ENCODE data around the gene C1orf167.
A peak's percentile ranks its signal among the peaks of the same experiment; 100 is the strongest.

Gene C1orf167

DNA sequence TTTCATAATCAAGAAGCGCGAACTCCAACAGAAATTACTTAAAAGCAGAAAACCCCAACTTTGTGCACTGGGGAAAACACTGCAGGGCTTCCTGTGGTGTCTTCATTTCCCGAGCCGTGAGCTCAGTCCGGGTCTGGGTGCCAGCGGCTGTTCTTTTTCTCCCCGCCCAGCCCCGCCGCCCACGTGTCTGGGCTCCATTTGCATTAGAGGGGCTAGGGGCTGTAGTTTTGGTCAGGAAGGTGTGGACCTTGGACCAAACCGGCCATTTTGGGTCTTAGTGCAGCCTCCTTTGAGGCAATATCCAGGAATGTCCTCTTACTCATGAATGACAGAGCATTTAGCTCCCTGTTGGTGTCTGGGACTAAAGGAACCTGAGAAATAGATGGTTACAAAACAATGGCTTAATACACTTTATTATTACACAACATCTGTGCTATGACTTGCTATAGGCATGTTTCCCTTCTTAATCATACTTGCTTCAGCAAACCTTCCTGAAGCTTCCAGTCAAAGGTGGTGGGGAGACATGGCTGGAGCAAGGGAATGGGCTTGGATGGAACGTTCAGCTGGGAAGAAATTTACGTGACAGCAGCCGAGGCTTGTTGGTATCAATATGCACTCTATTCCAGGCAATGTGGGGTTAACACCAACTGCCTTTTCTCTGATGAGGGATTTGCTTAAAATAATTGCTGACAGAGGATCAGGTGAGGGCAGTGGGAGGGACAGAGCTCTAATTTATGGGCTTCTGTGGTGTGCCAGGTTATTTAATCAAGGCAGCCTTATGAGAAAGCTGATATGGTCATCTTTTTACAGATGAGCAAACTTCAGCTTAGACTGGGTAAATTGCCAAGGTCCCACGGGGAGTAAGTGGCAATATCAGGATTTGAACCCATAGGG is 25.0 kb upstream of the C1orf167 start:
- DNase-seq (ENCODE audit: low read depth): peak; percentile 26

DNA sequence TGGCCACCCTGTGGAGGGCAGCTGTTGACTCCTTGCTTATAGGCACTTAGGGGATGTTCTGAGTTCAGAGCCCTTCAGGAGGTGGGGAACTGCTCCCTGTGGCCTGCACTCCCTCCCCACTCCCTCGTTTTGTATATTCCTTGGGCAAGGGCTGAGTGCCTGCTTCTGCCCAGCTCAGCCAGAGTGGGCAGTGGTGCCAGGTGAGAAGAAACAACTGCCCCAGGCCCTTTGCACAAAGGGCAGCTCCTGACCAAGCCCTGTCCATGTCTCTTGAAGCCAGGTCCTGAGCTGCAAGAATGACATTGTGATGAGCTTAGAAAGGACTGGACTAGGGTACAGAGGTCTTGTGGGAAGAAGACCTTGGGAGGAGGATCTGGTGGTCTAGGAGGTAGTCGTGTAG is 23.9 kb upstream of the C1orf167 start:
- DNase-seq (ENCODE audit: low read depth): no peak

DNA sequence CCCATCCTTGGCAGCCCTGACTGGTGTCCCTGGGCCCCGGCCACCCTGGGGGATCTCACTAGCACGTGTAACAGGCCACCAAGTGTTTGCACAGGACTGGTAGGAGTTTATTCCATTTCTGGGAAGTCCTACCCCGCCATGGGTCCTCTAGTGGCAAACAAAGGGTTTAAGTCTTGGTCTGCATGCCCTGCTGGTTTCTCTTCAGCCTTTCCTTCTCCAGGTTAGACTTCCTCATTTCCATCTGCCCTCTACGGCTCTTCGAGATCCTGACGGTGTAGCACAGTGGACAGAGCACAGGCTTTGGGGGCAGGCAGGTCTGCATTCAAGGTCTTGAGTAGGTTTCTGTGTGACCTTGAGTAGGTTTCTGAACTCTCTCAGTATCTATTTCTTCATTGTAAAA is 23.2 kb upstream of the C1orf167 start:
- DNase-seq (ENCODE audit: low read depth): no peak

DNA sequence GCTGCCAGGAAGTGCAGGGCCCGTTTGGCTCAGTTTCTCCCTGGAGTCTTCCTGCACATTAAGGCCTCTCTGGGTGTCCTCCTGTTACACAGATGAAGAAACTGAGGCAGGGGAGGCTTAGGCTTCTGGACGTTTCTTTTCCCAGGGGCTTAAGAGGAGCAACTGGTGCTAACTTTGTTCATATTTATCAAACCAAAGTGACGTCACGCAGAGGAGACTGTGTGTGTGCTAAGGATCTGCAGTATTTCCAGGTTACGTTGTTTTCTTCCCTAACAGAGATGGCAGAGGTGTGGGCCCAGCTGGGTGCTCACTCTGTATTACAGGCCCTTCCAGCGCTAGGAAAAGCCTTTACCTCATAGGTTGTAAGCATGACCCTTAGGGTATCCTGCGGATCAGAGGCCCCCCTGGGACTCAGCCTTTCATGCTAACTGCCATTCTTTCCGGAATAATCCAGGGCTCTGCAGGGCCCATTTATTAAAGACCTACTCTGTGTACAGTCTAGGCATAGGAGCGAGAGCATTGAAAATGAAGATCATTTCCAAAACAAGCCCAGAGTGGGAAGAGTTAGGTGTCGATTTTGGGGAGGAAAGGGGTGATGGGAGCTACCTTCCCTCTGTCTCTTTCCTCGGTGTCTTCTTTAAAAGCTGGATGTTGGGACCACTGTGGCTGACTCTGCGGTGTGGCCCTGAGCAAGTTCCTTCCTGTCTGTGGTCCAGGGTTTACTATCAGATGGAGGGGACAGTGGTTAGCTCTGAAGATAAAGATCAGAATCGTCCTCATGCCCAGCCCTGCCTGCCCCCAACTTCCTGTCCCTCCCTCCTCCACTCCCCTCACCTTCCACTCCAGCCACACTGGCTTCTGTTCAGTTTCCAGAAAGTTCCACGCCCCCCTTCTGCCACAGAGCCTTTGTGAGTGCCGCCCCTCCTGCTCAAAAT is 21.5 kb upstream of the C1orf167 start:
- DNase-seq (ENCODE audit: low read depth): no peak

DNA sequence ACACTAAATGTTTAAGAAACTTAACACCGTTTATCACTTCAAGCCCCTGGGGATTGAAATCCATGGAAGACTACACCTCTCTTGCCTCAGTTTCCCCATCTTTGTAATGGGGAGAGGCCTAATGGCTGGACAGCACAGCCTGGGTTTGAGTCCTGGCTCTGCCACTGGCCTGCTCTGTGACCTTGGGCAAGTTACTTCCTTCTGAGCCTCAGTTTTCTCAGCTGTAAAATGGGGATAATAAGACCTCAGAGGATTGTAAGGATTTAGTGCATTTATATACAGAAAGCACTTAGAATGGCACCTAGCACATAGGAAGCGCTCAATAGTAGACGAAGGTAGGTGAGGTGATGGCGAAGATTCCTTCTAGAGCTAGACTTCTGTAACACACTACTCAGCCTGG is 20.5 kb upstream of the C1orf167 start:
- no peak for DNase-seq (ENCODE audit: low read depth)

DNA sequence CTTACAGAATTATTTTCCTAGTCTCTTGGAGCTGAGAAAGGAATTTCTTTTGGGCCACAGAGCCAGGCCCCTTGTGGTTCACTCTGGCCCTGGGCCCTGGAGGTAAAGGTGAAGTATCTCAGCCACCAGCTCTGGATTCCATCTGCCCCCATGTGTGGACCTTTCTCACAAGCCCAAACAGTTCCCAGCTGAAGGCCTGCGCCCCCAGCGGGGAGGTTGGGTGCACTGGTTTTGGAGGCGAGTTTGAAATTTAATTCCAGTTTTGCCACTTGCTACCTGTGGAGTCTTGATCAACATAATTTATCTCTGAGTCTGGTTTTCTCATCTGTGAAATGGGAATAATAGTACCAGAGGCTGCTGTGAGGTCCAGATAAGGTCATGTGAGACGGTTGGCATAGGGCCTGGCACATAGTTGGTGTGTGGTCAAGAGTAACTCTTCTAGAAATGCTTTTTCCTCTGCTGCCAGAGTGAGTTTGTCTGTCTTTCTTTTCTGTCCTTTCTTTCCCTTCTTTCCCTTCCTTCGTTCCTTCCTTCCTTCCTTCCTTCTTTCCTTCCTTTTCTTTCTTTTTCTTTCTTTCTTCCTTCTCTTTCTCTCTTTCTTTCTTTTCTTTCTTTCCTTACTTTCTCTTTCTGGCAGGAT is 20.0 kb upstream of the C1orf167 start:
- DNase-seq (ENCODE audit: low read depth): no peak

DNA sequence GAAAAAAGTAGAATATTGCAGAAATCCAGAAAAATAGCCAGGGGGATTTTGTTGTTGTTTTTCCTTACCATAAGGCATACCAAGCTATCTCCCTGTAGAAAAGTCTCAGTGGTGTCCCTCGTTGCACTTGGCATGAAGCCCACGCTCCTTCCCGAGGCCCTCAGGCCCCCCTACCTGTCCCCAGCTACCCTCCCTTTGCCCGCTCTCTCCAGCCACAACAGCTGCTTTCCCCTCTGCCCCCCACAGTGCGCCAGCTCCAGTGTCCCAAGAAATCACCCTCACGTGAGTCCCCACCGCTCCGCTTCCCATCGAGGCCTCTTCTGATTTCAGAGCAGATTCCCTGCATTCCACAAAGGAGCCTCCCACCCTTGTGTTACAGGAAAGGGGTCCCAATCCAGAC is 17.7 kb upstream of the C1orf167 start:
- DNase-seq (ENCODE audit: low read depth): no peak

DNA sequence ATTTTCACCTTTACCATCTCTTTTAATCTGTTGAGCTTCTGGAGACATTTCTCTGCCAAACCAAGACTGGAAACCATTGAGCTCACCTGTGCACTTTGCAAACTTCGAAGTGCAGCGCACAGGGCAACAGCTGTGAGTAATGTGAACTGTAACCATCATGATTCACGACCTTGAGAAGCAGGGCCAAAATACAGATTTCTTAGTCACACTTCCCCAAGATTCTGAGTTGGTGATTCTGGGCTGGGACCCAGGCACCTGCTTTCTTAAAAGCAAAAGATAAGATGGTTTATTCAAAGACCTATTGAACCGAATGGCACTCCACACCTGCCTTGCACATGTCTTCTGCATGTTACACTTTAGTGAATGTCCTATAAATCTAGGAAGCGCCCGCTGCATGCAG is 15.9 kb upstream of the C1orf167 start:
- DNase-seq (ENCODE audit: low read depth): no peak

DNA sequence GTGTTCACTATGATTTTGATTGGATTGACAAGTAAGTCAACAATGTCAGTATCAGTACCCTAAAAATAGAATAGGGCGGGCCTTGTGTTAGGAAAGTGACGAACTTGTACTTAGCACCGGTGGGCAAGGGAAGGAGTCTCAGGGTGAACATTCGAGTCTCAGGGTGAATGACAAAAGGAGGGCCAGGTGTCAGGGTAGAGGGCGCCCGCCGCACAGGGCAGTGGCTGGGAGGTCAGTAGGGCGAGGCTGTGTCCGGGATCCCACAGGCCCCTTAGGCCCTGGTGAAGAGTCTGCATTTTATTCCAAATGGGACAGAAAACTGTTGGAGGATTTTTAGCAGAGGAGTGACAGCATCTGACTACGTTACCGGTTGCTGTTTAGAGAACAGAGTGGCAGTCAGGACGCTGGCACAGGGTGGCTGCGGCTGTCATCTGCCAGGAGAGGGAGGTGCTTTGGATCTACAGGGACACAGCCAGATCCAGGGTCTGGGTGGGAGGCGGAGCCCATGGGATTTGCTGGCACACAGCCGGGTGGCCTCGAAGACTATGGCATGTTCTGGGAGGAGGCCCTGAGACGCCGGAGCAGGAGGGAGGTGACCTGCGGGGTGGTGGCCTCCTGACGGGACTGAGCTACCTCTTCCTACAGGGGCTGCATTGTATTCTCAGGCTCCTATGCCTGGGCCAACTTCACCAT is 15.1 kb upstream of the C1orf167 start:
- no peak for DNase-seq (ENCODE audit: low read depth)

DNA sequence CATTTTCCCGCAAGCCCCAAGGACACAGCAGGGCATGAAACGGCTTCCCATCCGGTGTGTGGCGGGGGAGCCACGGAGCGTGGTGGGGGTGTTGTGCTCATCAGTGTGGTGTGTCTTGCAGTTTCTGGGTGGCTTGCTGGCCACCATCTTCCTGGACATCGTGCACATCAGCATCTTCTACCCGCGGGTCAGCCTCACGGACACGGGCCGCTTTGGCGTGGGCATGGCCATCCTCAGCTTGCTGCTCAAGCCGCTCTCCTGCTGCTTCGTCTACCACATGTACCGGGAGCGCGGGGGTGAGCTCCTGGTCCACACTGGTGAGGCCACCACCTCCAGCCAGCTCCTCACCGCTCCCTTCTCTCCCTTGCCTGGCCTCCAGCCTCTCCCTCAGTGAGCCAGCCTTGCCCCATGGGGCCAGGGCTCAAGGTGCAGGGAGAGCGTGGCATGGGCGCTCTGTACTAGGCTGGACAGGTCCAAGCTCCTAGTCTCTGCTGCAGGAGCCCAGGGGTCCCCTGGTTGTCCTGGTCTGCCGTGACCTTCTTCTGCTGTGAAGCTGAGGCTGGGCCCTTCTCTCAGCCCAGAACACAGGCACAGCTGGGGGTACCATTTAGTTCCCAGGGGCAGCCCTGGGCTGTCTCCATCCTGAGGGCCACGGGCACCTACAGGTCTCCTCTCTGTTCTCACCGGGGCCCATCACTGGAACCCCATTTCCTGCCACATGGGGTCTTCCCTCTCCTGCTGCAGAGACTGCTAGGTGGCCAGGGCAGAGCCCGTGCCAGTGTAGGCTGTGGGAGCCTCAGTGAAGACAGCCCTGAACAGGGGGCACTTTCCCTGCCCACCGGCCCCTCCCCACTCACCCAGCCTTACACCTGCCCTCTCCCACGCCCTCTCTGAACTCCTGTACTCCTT is 13.4 kb upstream of the C1orf167 start:
- no peak for DNase-seq (ENCODE audit: low read depth)

DNA sequence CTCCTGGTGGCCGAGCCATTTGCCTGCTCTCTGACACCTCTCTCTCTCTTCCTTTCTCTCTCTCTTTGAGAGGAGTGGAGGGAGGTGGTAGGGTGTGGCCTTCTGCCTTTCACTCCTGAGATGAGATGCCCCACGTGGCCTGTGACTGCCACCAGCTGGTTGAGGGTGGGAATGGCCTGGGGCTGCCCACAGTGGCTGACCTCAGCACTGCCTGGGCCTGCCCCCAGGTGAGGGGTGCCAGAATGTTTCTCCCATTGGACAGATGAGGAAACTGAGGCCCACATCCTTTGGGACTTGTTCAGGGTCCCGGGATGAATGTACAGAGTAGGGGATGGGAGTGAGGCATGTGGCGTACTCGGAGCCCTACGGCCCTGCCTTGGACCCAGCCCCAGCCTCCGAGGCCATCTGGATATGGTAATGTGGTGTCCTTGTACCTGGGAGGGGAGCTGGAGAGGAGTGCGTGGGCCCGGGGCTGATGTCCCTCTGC is 12.7 kb upstream of the C1orf167 start:
- DNase-seq (ENCODE audit: low read depth): no peak

DNA sequence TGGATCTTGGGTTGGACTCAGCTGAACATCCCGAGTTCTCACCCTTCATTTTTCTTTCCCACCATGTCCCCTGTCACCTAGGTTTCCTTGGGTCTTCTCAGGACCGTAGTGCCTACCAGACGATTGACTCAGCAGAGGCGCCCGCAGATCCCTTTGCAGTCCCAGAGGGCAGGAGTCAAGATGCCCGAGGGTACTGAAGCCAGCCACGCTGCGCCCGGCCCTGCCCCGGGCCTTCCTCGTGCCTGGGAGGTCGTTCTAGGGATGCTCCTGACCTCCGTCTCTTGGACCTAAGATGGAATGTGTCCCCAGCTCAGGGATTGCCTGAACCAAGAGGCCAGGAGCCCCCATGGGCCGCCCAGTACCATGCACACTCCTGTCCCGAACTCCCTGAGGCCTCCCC is 12.0 kb upstream of the C1orf167 start:
- no peak for DNase-seq (ENCODE audit: low read depth)

DNA sequence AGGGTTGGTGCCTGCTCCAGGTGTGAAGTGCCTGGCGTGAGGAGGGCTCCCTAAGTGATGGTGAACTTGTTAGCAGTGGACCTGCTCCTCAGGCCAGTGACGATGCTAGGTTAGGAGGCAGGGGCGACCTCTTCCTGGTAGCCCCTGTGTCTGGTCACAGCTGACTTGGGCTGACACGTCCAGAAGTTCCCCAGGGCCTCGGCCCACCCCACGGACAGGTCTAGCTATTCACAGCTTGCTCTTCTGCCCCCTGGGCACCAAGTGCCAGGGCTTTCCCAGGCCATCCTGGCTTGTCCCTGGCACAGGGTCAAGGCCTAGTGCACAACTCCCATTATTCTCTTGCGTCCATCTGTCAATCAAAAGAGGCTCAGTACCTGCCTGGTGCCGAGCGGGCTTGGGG is 10.9 kb upstream of the C1orf167 start:
- DNase-seq (ENCODE audit: low read depth): no peak

DNA sequence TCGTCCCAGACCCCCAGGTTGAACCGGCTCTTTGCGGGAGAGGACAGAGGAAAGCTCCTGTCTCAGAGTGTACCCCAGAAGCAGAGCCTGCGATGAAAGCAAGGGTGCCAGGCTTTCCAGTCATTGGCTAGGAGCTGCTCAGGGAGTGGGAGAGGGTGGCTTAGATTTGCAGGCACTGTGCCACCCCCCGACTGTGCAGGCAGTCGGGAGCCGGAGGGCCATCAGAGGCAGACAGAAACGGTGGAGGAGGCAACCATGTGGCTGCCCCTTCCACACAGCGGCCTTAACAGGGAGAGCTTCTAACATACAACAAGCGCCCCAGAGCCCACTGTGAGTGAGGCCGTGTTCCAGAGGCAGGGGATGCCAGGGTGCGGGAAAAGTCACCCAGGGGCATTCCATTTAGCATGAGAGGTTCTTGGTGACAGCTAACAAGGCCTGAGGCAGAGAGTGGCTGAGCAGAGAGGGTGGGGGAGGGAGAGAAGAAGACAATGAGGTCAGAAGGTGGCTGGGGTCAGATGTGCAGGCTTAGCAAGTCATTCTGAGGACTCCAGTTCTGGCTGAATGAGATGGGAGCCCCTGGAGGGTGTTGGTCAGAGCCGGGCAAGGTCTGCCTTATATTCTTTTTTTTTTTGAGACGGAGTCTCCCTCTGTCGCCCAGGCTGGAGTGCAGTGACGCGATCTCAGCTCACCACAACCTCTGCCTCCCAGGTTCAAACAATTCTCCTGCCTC is 9.5 kb upstream of the C1orf167 start:
- no peak for DNase-seq (ENCODE audit: low read depth)

DNA sequence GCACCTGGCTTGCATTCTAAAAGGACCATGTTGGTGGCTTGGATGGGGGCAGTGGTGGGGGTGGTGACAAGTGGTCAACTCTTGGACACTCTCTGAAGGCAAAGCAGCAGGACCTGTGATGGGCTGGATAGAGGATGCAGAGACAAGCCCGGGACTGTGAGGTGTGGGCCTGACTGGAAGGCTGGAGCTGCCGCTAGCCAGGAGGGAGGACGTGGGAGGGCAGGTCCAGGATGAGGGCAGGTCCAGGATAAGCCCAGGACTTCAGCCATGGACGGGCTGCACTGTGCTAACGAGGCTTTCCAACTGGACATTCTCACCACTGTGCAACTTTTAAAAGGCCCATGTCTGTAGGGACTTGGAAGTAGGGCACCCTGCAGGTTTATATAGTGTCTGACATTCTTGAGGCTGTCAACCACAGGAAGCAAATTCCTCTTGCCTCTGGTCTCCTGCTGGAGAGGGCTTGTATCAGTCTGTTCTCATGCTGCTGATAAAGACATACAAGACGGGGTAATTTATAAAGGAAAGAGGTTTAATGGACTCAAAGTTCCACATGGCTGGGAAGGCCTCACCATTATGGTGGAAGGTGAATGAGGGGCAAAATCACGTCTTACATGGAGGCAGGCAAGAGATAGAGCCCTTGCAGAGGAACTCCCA is 8.3 kb upstream of the C1orf167 start:
- no peak for DNase-seq (ENCODE audit: low read depth)

DNA sequence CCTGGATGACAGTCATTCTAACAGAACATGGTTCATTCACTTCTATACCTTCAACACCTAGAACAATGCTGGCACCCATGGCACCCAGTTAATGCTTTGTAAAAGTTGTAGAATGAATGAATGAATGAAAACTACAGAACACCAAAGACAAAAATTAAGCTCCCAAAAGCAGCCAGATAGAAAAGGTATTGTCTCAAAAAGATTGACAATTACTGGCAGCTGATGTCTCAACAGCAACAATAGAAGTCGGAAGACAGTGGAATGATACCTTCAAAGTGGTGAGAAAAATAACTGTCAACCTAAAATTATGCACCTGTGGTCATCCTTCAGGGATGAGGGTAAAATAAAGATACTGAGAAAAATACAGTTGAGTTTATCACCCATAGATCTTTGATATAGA is 4.9 kb upstream of the C1orf167 start:
- no peak for DNase-seq (ENCODE audit: low read depth)

DNA sequence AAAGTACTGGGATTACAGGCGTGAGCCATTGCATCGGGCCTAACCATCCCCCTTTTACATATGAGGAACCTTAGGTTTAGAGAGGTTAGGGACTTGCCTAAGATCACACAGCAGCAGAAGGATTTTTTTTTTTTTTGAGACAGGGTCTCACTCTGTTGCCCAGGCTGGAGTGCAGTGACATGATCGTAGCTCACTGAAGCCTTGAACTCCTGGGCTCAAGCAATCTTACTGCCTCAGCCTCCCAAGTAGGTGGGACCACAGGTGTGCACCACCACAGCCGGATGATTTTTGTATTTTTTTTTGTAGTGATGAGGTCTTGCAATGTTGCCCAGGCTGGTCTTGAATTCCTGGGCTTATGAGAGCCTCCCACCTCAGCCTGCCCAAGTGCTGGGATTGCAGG is 2.2 kb upstream of the C1orf167 start:
- DNase-seq (ENCODE audit: low read depth): no peak

DNA sequence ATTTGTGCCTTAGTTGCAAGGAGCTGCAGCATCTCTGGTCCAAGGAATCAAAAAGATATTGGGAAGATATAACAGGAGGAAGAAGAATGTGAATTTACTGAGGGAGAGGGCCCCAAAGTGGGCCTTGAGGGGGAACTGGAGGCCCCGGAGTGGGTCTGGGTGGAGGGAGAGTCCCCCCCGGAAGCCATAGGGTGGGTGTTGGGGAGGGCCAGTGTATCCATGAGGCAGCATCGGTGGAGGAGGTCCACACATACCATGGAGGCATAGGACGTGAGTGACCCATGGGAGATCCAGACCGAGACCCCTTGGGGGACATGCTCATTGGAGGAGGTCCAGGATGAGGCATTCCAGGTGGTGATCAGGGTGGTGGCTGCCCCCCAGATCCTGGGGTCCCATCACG is 708 bp upstream of the C1orf167 start:
- no peak for DNase-seq (ENCODE audit: low read depth)

DNA sequence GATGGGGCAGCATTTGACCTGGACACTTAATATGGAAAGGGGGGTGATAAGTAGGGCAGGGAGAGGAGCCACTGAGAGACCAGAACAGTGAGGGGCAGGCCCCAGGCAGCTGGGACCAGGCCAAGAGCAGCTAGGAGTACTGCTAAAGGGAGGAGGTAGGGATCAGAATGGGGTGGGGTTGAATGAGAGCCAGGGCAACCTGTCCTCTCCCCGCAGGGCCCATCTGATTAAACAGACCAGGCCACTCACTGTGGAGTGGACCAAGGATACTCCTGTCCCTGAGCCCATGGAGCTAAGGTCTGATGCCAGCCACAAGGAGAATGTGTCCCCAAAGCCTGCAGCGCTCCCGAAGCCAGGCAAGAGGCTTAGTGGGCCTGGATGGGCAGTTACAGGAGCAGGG is 2.1 kb downstream of the C1orf167 start:
- DNase-seq (ENCODE audit: low read depth): no peak

DNA sequence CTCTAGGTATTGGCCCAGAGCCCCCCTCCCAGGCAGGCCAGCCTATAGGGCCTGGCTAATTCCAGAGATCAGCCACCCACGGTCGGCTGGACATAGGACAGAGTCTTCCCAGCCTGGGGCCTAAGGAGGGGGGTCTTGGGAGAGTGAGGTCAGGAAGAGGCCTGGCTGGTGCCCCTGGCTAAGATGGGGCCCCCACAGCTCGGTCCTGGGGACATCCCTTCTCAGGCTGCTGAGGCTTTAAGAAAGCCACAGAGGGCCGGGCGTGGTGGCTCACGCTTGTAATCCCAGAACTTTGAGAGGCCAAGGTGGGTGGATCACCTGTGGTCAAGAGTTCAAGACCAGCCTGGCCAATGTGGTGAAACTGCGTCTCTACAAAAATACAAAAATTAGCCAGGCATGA is 2.5 kb downstream of the C1orf167 start:
- DNase-seq (ENCODE audit: low read depth): no peak
